H9 (cell line): ENCODE data around the gene RBM3. TPM values are rescaled to one million over a fixed set of nuclear protein-coding genes. Genes with fewer than 3 reads are reported as not detected.

ENCODE experiments used
- DNase-seq: peaks from one replicate; pipeline ENCODE4 v3.0.0-alpha.2; 2017
- H2AFZ ChIP-seq: one replicate; pipeline ENCODE4 v1.6.1; 2013; ENCODE audit warnings: mild to moderate bottlenecking, low read length, control low read depth, moderate library complexity
- H2AK5ac ChIP-seq: 2 replicates; pipeline ENCODE4 v1.6.1; 2013; ENCODE audit warnings: low read length, control low read depth, mixed read lengths; ENCODE audit not compliant: insufficient read length
- H2BK120ac ChIP-seq: one replicate; pipeline ENCODE4 v1.6.1; 2013; ENCODE audit warnings: low read depth, mild to moderate bottlenecking, low read length, control low read depth, inconsistent platforms; ENCODE audit not compliant: poor library complexity, severe bottlenecking
- H2BK12ac ChIP-seq: 2 replicates; pipeline ENCODE4 v1.6.1; 2013; ENCODE audit warnings: low read length, control low read depth, mixed read lengths, low read depth; ENCODE audit not compliant: insufficient read length
- H2BK15ac ChIP-seq: 2 replicates; pipeline ENCODE4 v1.6.1; 2013; ENCODE audit warnings: low read depth, low read length, control low read depth
- H2BK20ac ChIP-seq: one replicate; pipeline ENCODE4 v1.6.1; 2013; ENCODE audit warnings: low read depth, mild to moderate bottlenecking, low read length, control low read depth, inconsistent platforms; ENCODE audit not compliant: poor library complexity, severe bottlenecking
- H2BK5ac ChIP-seq: 2 replicates; pipeline ENCODE4 v1.6.1; 2013; ENCODE audit warnings: low read length, control low read depth, mixed read lengths; ENCODE audit not compliant: insufficient read length
- H3K14ac ChIP-seq: 2 replicates; pipeline ENCODE4 v1.6.1; 2013; ENCODE audit warnings: low read length, control low read depth; ENCODE audit not compliant: insufficient read depth
- H3K18ac ChIP-seq: 2 replicates; pipeline ENCODE4 v1.6.1; 2013; ENCODE audit warnings: low read depth, mild to moderate bottlenecking, mixed read lengths, low read length, control low read depth; ENCODE audit not compliant: insufficient read length
- H3K23ac ChIP-seq: 2 replicates; pipeline ENCODE4 v1.6.1; 2013; ENCODE audit warnings: low read length, control low read depth, mixed read lengths, low read depth; ENCODE audit not compliant: insufficient read length
- H3K23me2 ChIP-seq: 2 replicates; pipeline ENCODE4 v1.6.1; 2013; ENCODE audit warnings: low read depth, mild to moderate bottlenecking, mixed read lengths, low read length, control low read depth; ENCODE audit not compliant: insufficient read length, poor library complexity, severe bottlenecking
- H3K27ac ChIP-seq: 2 replicates; pipeline ENCODE4 v1.5.1; 2013; ENCODE audit warnings: low read length, control low read depth, mixed read lengths, low read depth; ENCODE audit not compliant: insufficient read length
- H3K27me3 ChIP-seq: 2 replicates; pipeline ENCODE4 v1.6.1; 2013; ENCODE audit warnings: low read length, control low read depth, inconsistent platforms; ENCODE audit not compliant: insufficient read depth
- H3K4ac ChIP-seq: 2 replicates; pipeline ENCODE4 v1.6.1; 2013; ENCODE audit warnings: low read depth, mild to moderate bottlenecking, control low read depth, inconsistent platforms, low read length, moderate library complexity
- H3K4me1 ChIP-seq: 2 replicates; pipeline ENCODE4 v1.6.1; 2013; ENCODE audit warnings: low read length, control low read depth, inconsistent platforms; ENCODE audit not compliant: insufficient read depth
- H3K4me2 ChIP-seq: 2 replicates; pipeline ENCODE4 v1.6.1; 2013; ENCODE audit warnings: low read length, control low read depth, mixed read lengths; ENCODE audit not compliant: insufficient read length, insufficient read depth
- H3K56ac ChIP-seq: 2 replicates; pipeline ENCODE4 v1.6.1; 2013; ENCODE audit warnings: low read depth, mild to moderate bottlenecking, mixed read lengths, low read length, control low read depth; ENCODE audit not compliant: insufficient read length
- H3K79me1 ChIP-seq: 2 replicates; pipeline ENCODE4 v1.6.1; 2013; ENCODE audit warnings: low read depth, mild to moderate bottlenecking, moderate library complexity, low read length, control low read depth, inconsistent platforms; ENCODE audit not compliant: insufficient read depth, poor library complexity, severe bottlenecking
- H3K79me2 ChIP-seq: 2 replicates; pipeline ENCODE4 v1.6.1; 2013; ENCODE audit warnings: low read length, control low read depth, inconsistent platforms; ENCODE audit not compliant: insufficient read depth
- H3K9ac ChIP-seq: 2 replicates; pipeline ENCODE4 v1.6.1; 2013; ENCODE audit warnings: low read length, control low read depth, mixed read lengths; ENCODE audit not compliant: insufficient read length; ENCODE audit errors: extremely low read depth
- H3K9me3 ChIP-seq: one replicate; pipeline ENCODE4 v1.6.1; 2013; ENCODE audit warnings: low read depth, low read length, inconsistent platforms; ENCODE audit not compliant: control insufficient read depth
- H3T11ph ChIP-seq: one replicate; pipeline ENCODE4 v1.6.1; 2013; ENCODE audit warnings: mild to moderate bottlenecking, low read length, control low read depth, inconsistent platforms
- H4K20me1 ChIP-seq: one replicate; pipeline ENCODE4 v1.6.1; 2013; ENCODE audit not compliant: control insufficient read depth, insufficient read length, insufficient read depth
- H4K5ac ChIP-seq: 2 replicates; pipeline ENCODE4 v1.6.1; 2013; ENCODE audit warnings: low read depth, mild to moderate bottlenecking, mixed read lengths, low read length, control low read depth; ENCODE audit not compliant: insufficient read length
- H4K8ac ChIP-seq: replicated peaks from 2 replicates; pipeline ENCODE4 v1.6.1; 2013; ENCODE audit warnings: low read length, control low read depth, mixed read lengths, low read depth; ENCODE audit not compliant: insufficient read length
- H4K91ac ChIP-seq: 2 replicates; pipeline ENCODE4 v1.6.1; 2013; ENCODE audit warnings: low read depth, mild to moderate bottlenecking, moderate library complexity, mixed read lengths, low read length, control low read depth; ENCODE audit not compliant: insufficient read length
- H3K27ac Mint-ChIP-seq, 3 experiments: 2 replicates in 2 of 3; 3 replicates in 1 of 3; pipeline ENCODE4 v1.8.0; 2020 to 2021; ENCODE audit warnings: mixed read lengths in 3 of 3, mild to moderate bottlenecking in 1 of 3, moderate library complexity in 1 of 3
- H3K27me3 Mint-ChIP-seq: 2 replicates; pipeline ENCODE4 v1.8.0; 2021; ENCODE audit warnings: low read depth, mild to moderate bottlenecking, moderate library complexity, mixed read lengths
- H3K36me3 Mint-ChIP-seq, 3 experiments: 2 replicates in 2 of 3; 3 replicates in 1 of 3; pipeline ENCODE4 v1.8.0; 2020 to 2021; ENCODE audit warnings: low read depth in 3 of 3, mixed read lengths in 3 of 3; ENCODE audit not compliant: insufficient read depth in 1 of 3
- H3K4me1 Mint-ChIP-seq, 2 experiments: 2 replicates each; pipeline ENCODE4 v1.8.0; 2020; ENCODE audit warnings: mixed read lengths in 2 of 2
- H3K4me3 Mint-ChIP-seq, 2 experiments: 2 replicates in 1 of 2; 3 replicates in 1 of 2; pipeline ENCODE4 v1.8.0; 2020 to 2021; ENCODE audit warnings: mild to moderate bottlenecking in 2 of 2, mixed read lengths in 2 of 2, moderate library complexity in 1 of 2
- H3K9me3 Mint-ChIP-seq, 2 experiments: 2 replicates in 1 of 2; 3 replicates in 1 of 2; pipeline ENCODE4 v1.8.0; 2020; ENCODE audit warnings: mild to moderate bottlenecking in 2 of 2, mixed read lengths in 2 of 2, moderate library complexity in 1 of 2
- WGBS: extraction: QIAGEN DNeasy Blood & Tissue Kit; methylation state at CpG from one replicate; pipeline ENCODE4 v1.1.7; 2013; ENCODE audit warnings: missing lambda C conversion rate, low lambda C conversion rate, mixed read lengths; ENCODE audit not compliant: insufficient read length; ENCODE audit errors: extremely low coverage; 5-methylcytosine and 5-hydroxymethylcytosine counted together
- total RNA-seq: library from RNA; stranded (reverse); gene quantifications from 2 replicates; pipeline ENCODE4 v1.2.1, GENCODE V29; 2021
- TF ChIP-seq, protein P1 (sequence below): fragments of 200-600 bp; sonication (generic); conservative IDR thresholded peaks from 3 replicates; pipeline ENCODE4 v1.8.0; 2021; ENCODE audit warnings: antibody characterized with exemption, mild to moderate bottlenecking

Gene RBM3
- total RNA-seq, 1 experiment from 2014 or later, result 264 TPM

DNA sequence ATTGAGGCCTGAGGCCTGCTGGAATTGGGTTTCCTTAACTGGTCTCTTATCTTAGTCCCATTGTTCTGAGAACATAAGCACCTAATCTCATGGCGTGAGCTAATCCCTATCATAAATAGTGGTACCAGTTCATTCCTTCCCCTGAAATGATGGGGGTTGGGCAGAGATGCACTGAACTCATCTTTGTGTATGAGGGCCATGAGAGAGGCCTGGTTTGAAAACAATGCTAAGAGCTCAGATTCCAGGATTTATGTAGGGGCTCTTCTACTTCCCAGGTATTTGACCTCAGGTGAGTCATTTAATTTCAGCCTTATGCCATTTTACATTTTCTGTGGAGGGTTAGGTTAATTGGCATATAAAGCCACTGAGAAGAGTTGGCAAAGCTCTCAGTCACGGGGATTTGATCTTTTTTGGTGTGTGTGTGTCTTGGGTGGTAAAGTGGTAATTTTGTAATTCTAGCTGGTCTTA lies 4.4 kb downstream of the RBM3 start:
- Histone ChIP-seq H3K79me1 (no peaks in the 10 kb centered on the region), H3K4me1 (0 out of 2 replicates have a peak, but pooled peaks cover 2% of the 10 kb centered on the region), H4K8ac (no peak overlapping the region), H4K91ac (no peak overlapping the region), H3K18ac (no peak overlapping the region), H3K4me2 (no peak overlapping the region), H4K20me1 (no peaks in the 10 kb centered on the region), H4K5ac (no peak overlapping the region), H3T11ph (no peak overlapping the region), H3K27ac (no peak overlapping the region), H3K56ac (no peak overlapping the region), H3K79me2 (no peaks in the 10 kb centered on the region; the same call in 1 of the 2 replicates), H3K23ac (no peak overlapping the region), H2BK20ac (no peak overlapping the region), H2BK120ac (no peak overlapping the region), H3K23me2 (peaks cover 3% of the 10 kb centered on the region), H2AFZ (no peak overlapping the region), H2BK5ac (no peak overlapping the region), H3K4ac (no peak overlapping the region), H2BK12ac (no peak overlapping the region), H3K14ac (no peak overlapping the region), H2BK15ac (no peak overlapping the region), H3K9me3 (peaks cover 29% of the 10 kb centered on the region), H3K27me3 (no peaks in the 10 kb centered on the region), H2AK5ac (no peak overlapping the region), H3K9ac (no peak overlapping the region)
- DNase-seq, result no peak
- H3K4me3 Mint-ChIP-seq, result no peak overlapping the region
- H3K4me1 Mint-ChIP-seq, result peaks cover 0 to 10% of the 10 kb centered on the region in 2 experiments; a peak in 3 of 4 replicates
- H3K27ac Mint-ChIP-seq, result peak overlapping the region in 1 of 3 experiments; percentile 30; a peak in 2 of 7 replicates
- no CpG with 5 or more reads among the region's 2 CpGs for WGBS
- H3K36me3 Mint-ChIP-seq, result peaks cover 39 to 56% (median 52%) of the 10 kb centered on the region in 3 experiments
- TF ChIP-seq, protein P1, sequence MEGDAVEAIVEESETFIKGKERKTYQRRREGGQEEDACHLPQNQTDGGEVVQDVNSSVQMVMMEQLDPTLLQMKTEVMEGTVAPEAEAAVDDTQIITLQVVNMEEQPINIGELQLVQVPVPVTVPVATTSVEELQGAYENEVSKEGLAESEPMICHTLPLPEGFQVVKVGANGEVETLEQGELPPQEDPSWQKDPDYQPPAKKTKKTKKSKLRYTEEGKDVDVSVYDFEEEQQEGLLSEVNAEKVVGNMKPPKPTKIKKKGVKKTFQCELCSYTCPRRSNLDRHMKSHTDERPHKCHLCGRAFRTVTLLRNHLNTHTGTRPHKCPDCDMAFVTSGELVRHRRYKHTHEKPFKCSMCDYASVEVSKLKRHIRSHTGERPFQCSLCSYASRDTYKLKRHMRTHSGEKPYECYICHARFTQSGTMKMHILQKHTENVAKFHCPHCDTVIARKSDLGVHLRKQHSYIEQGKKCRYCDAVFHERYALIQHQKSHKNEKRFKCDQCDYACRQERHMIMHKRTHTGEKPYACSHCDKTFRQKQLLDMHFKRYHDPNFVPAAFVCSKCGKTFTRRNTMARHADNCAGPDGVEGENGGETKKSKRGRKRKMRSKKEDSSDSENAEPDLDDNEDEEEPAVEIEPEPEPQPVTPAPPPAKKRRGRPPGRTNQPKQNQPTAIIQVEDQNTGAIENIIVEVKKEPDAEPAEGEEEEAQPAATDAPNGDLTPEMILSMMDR, result no peak
- peaks cover 67 to 82% of the 10 kb centered on the region in 2 experiments for H3K9me3 Mint-ChIP-seq
- H3K27me3 Mint-ChIP-seq, result no peaks in the 10 kb centered on the region; the same call in 1 of the 2 replicates
